H1 (cell line): ENCODE data around the gene UTP25. TPM values are rescaled to one million over a fixed set of nuclear protein-coding genes. Genes with fewer than 3 reads are reported as not detected.

Experiments
- CTCF ChIA-PET: fragments of 300-600 bp; sonication (Branson Sonifier 250); formaldehyde crosslinking; loops from one replicate; lab custom pipeline; 2021; ENCODE audit not compliant: partially characterized antibody; lab: Charles Lee
- POLR2A ChIA-PET: fragments of 300-600 bp; sonication (Branson Sonifier 250); formaldehyde crosslinking; loops from one replicate; lab custom pipeline; 2021; ENCODE audit warnings: inconsistent platforms; ENCODE audit not compliant: partially characterized antibody; lab: Charles Lee
- DNase-seq, 2 experiments: peaks; one replicate each; pipeline versions ENCODE4 v3.0.0 to v3.0.0-alpha.2; 2010 to 2022; ENCODE audit warnings: low spot score in 2 of 2, low read depth in 1 of 2, mixed read lengths in 1 of 2
- FAIRE-seq: peaks from 2 replicates; lab custom pipeline; 2011; peaks lifted over from hg19 to GRCh38; lab: Jason Lieb, UNC
- H2AFZ ChIP-seq: 2 replicates; pipeline ENCODE4 v1.8.1; 2012; ENCODE audit warnings: low read length, inconsistent platforms
- H2AK5ac ChIP-seq: 2 replicates; pipeline ENCODE4 v1.6.1; 2013; ENCODE audit warnings: low read depth, low read length
- H2BK120ac ChIP-seq: replicated peaks from 2 replicates; pipeline ENCODE3; 2013; ENCODE audit warnings: low read depth, low read length, inconsistent platforms
- H2BK12ac ChIP-seq: 2 replicates; pipeline ENCODE4 v1.6.1; 2013; ENCODE audit warnings: low read depth, low read length
- H2BK15ac ChIP-seq: 2 replicates; pipeline ENCODE4 v1.6.1; 2013; ENCODE audit warnings: low read length
- H2BK20ac ChIP-seq: 2 replicates; pipeline ENCODE4 v1.6.1; 2013; ENCODE audit warnings: low read length
- H2BK5ac ChIP-seq: 2 replicates; pipeline ENCODE4 v1.6.1; 2013; ENCODE audit warnings: low read depth, low read length
- H3K14ac ChIP-seq: 2 replicates; pipeline ENCODE4 v1.6.1; 2013; ENCODE audit warnings: inconsistent platforms; ENCODE audit not compliant: insufficient read length
- H3K18ac ChIP-seq: 2 replicates; pipeline ENCODE4 v1.6.1; 2013; ENCODE audit warnings: low read length; ENCODE audit errors: extremely low read depth
- H3K23ac ChIP-seq: 2 replicates; pipeline ENCODE4 v1.6.1; 2013; ENCODE audit warnings: inconsistent platforms; ENCODE audit not compliant: insufficient read length
- H3K23me2 ChIP-seq: 2 replicates; pipeline ENCODE4 v1.6.1; 2013; ENCODE audit warnings: low read depth, low read length
- H3K27ac ChIP-seq: 2 replicates; pipeline ENCODE4 v1.6.1; 2011; ENCODE audit warnings: low read depth, low read length, inconsistent platforms
- H3K27me3 ChIP-seq, 4 experiments: replicated peaks in 1 of 4; 1 replicate in 1 of 4; 2 replicates in 3 of 4; pipeline versions ENCODE4 v1.6.1 to v1.8.1; 2011 to 2013; ENCODE audit warnings: low read length in 3 of 4, mild to moderate bottlenecking in 3 of 4, inconsistent platforms in 2 of 4, mixed read lengths in 2 of 4, moderate library complexity in 1 of 4; ENCODE audit not compliant: control insufficient read depth in 3 of 4, insufficient read depth in 3 of 4; ENCODE audit errors: extremely low read depth in 1 of 4
- H3K36me3 ChIP-seq, 4 experiments: 2 replicates each; pipeline versions ENCODE4 v1.6.1 to v1.8.1; 2011 to 2013; ENCODE audit warnings: mild to moderate bottlenecking in 4 of 4, low read length in 3 of 4, moderate library complexity in 2 of 4, control low read depth in 1 of 4, inconsistent platforms in 1 of 4; ENCODE audit not compliant: insufficient read depth in 4 of 4, control insufficient read depth in 2 of 4
- H3K4ac ChIP-seq: replicated peaks from 2 replicates; pipeline ENCODE3; 2013; ENCODE audit warnings: low read length, low read depth, mixed read lengths, inconsistent platforms; ENCODE audit not compliant: insufficient read length
- H3K4me1 ChIP-seq, 4 experiments: replicated peaks in 1 of 4; 1 replicate in 1 of 4; 2 replicates in 3 of 4; pipeline versions ENCODE4 v1.6.1 to v1.8.1; 2011 to 2013; ENCODE audit warnings: low read length in 3 of 4, inconsistent platforms in 2 of 4, mixed read lengths in 1 of 4; ENCODE audit not compliant: insufficient read depth in 4 of 4, control insufficient read depth in 3 of 4
- H3K4me2 ChIP-seq, 2 experiments: 2 replicates each; pipeline versions ENCODE4 v1.6.1 to v1.8.1; 2011 to 2013; ENCODE audit warnings: low read depth in 2 of 2, low read length in 2 of 2, control low read depth in 1 of 2, inconsistent platforms in 1 of 2, mild to moderate bottlenecking in 1 of 2; ENCODE audit not compliant: insufficient read depth in 1 of 2
- H3K4me3 ChIP-seq, 4 experiments: fragments of 200-600, 300-600 bp in 1 of 4; sonication (generic), shearing (Covaris generic), sonication (Bioruptor Twin) in 1 of 4; 2 replicates each; pipeline versions ENCODE4 v1.5.1 to v1.8.1; 2011 to 2016; ENCODE audit warnings: low read length in 4 of 4, low read depth in 3 of 4, control low read depth in 2 of 4, inconsistent platforms in 2 of 4, mild to moderate bottlenecking in 2 of 4, mixed read lengths in 1 of 4, moderate library complexity in 1 of 4; ENCODE audit not compliant: insufficient read depth in 2 of 4; ENCODE audit errors: extremely low read depth in 1 of 4
- H3K56ac ChIP-seq: replicated peaks from 2 replicates; pipeline ENCODE3; 2013; ENCODE audit warnings: low read depth, mild to moderate bottlenecking, mixed read lengths, low read length, inconsistent platforms; ENCODE audit not compliant: insufficient read length
- H3K79me1 ChIP-seq: 2 replicates; pipeline ENCODE4 v1.6.1; 2013; ENCODE audit warnings: low read depth, low read length, control low read depth
- H3K79me2 ChIP-seq, 2 experiments: 2 replicates each; pipeline versions ENCODE4 v1.6.1 to v1.8.1; 2012 to 2013; ENCODE audit warnings: low read length in 2 of 2, mild to moderate bottlenecking in 2 of 2, inconsistent platforms in 1 of 2; ENCODE audit not compliant: insufficient read depth in 2 of 2, control insufficient read depth in 1 of 2
- H3K9ac ChIP-seq, 4 experiments: replicated peaks in 1 of 4; 1 replicate in 1 of 4; 2 replicates in 3 of 4; pipeline versions ENCODE4 v1.6.1 to v1.8.1; 2011 to 2013; ENCODE audit warnings: low read depth in 3 of 4, low read length in 3 of 4, control low read depth in 2 of 4, mild to moderate bottlenecking in 2 of 4, moderate library complexity in 2 of 4, inconsistent platforms in 1 of 4; ENCODE audit errors: extremely low read depth in 1 of 4
- H3K9me3 ChIP-seq, 2 experiments: 2 replicates each; pipeline versions ENCODE4 v1.6.1 to v1.8.1; 2012 to 2013; ENCODE audit warnings: mild to moderate bottlenecking in 2 of 2, moderate library complexity in 2 of 2, control low read depth in 1 of 2, inconsistent platforms in 1 of 2, low read depth in 1 of 2, low read length in 1 of 2, mixed read lengths in 1 of 2; ENCODE audit not compliant: insufficient read depth in 2 of 2
- H4K20me1 ChIP-seq, 2 experiments: replicated peaks in 1 of 2; 2 replicates each; pipeline versions ENCODE3 to v1.8.1; 2011 to 2013; ENCODE audit warnings: inconsistent platforms in 2 of 2, low read length in 2 of 2, mild to moderate bottlenecking in 1 of 2; ENCODE audit not compliant: insufficient read depth in 2 of 2, control insufficient read depth in 1 of 2
- H4K5ac ChIP-seq: 2 replicates; pipeline ENCODE4 v1.6.1; 2013; ENCODE audit warnings: low read length, low read depth, mixed read lengths, inconsistent platforms; ENCODE audit not compliant: insufficient read length
- H4K8ac ChIP-seq: 2 replicates; pipeline ENCODE4 v1.8.0; 2013; ENCODE audit warnings: mild to moderate bottlenecking, moderate library complexity, low read length, inconsistent platforms; ENCODE audit not compliant: insufficient read depth; ENCODE audit errors: extremely low read depth
- H4K91ac ChIP-seq: replicated peaks from 2 replicates; pipeline ENCODE3; 2013; ENCODE audit warnings: low read length, mixed read lengths, inconsistent platforms; ENCODE audit not compliant: insufficient read length
- BRCA1 ChIP-seq: IDR thresholded peaks from 2 replicates; pipeline ENCODE4 v1.6.1; 2012; ENCODE audit warnings: low read depth, low read length, improper control_type of control experiment
- CBX5 ChIP-seq: fragments of 300-800, 300-1000 bp; sonication (generic); IDR thresholded peaks from 2 replicates; pipeline ENCODE4 v1.7.1; 2016; ENCODE audit warnings: antibody characterized with exemption, low read length, low read depth
- CREB1 ChIP-seq: IDR thresholded peaks from 2 replicates; pipeline ENCODE4 v1.6.1; 2012; ENCODE audit warnings: inconsistent platforms
- CTBP2 ChIP-seq: IDR thresholded peaks from 2 replicates; pipeline ENCODE4 v1.7.0; 2011; ENCODE audit warnings: borderline replicate concordance, mild to moderate bottlenecking, moderate library complexity, mixed read lengths, low read length; ENCODE audit not compliant: insufficient read depth, insufficient read length
- HDAC2 ChIP-seq, 2 experiments: fragments of 300-600 bp in 1 of 2; sonication (generic) in 1 of 2; IDR thresholded peaks; 2 replicates each; pipeline ENCODE4 v1.6.1; 2011 to 2012; ENCODE audit warnings: low read depth in 2 of 2, low read length in 2 of 2, mild to moderate bottlenecking in 2 of 2, moderate library complexity in 2 of 2, borderline replicate concordance in 1 of 2, inconsistent platforms in 1 of 2
- JUN ChIP-seq: IDR thresholded peaks from 2 replicates; pipeline ENCODE4 v1.6.1; 2011; ENCODE audit warnings: low read depth, mild to moderate bottlenecking, improper control_type of control experiment, low read length
- POU5F1 ChIP-seq: IDR thresholded peaks from 2 replicates; pipeline ENCODE4 v1.6.1; 2011; ENCODE audit warnings: low read depth, mild to moderate bottlenecking, low read length, moderate library complexity
- SIN3A ChIP-seq, 2 experiments: IDR thresholded peaks in 1 of 2; conservative IDR thresholded peaks in 1 of 2; 2 replicates each; pipeline ENCODE4 v1.6.1; 2011 to 2012; ENCODE audit warnings: low read length in 2 of 2, improper control_type of control experiment in 1 of 2, low read depth in 1 of 2, mild to moderate bottlenecking in 1 of 2
- TAF7 ChIP-seq: optimal IDR thresholded peaks from 2 replicates; pipeline ENCODE3; 2011; ENCODE audit warnings: low read depth, mild to moderate bottlenecking, inconsistent platforms, low read length, moderate library complexity, borderline replicate concordance
- TCF12 ChIP-seq: IDR thresholded peaks from 2 replicates; pipeline ENCODE4 v1.6.1; 2011; ENCODE audit warnings: low read depth, mild to moderate bottlenecking, low read length
- WGBS, 2 experiments: shearing (Covaris generic) in 1 of 2; methylation state at CpG; one replicate each; pipeline versions ENCODE4 v1.1.6 to v1.1.7; 2013 to 2015; ENCODE audit warnings: low lambda C conversion rate in 2 of 2, mixed read lengths in 2 of 2, inconsistent platforms in 1 of 2, low coverage in 1 of 2, missing lambda C conversion rate in 1 of 2; ENCODE audit not compliant: insufficient replicate concordance in 2 of 2, insufficient coverage in 1 of 2, insufficient read length in 1 of 2; ENCODE audit errors: extremely low coverage in 1 of 2, missing lambda C conversion rate in 1 of 2; 5-methylcytosine and 5-hydroxymethylcytosine counted together
- polyA plus RNA-seq, 7 experiments: library from polyadenylated mRNA; depleted of rRNA in 3 of 7; stranded (reverse) in 5 of 7; unstranded in 2 of 7; fragments of >200 nt in 5 of 7; fragments of 200-250 nt in 2 of 7; gene quantifications; 1 replicate in 5 of 7; 2 replicates in 1 of 7; 4 replicates in 1 of 7; pipeline versions ENCODE4 v1.2.1 to v1.2.3, GENCODE V29; 2011 to 2013; ENCODE audit warnings: missing spikeins in 2 of 7, mixed read lengths in 2 of 7
- total RNA-seq: library from RNA; stranded (reverse); fragmentation: NEBNext Ultra II Directional; extraction: Animal tissue kit (Norgen Biotek cat#: 25700); gene quantifications from 2 replicates; pipeline ENCODE4 v1.2.1, GENCODE V29; 2021
- TF ChIP-seq, protein P1 (sequence below), 3 experiments: IDR thresholded peaks; 1 replicate in 2 of 3; 2 replicates in 1 of 3; pipeline versions ENCODE4 v1.5.1 to v1.6.1; 2011; ENCODE audit warnings: low read length in 3 of 3, mild to moderate bottlenecking in 3 of 3, inconsistent platforms in 2 of 3, low read depth in 1 of 3, moderate library complexity in 1 of 3; ENCODE audit not compliant: insufficient read depth in 1 of 3; ENCODE audit errors: control extremely low read depth in 1 of 3

UTP25 gene
- total and polyA plus RNA-seq, 2 of the 8 experiments (the other 6 are each of a cell fraction or from before 2014, with no cell fraction given) = 4.0 to 7.6 TPM

GRCh38 chr1:209809611-209810010 lies 18.2 kb upstream of the UTP25 start:
- no peak for FAIRE-seq

More at GRCh38 chr1:209809611-209810010, 18.2 kb upstream of the UTP25 start:
- no peak overlapping the region for H3K27ac ChIP-seq
- H3K23me2 ChIP-seq = peaks cover 12% of the 10 kb centered on the region; the same call in 1 of the 2 replicates
- H2BK20ac ChIP-seq = no peak overlapping the region
- H3K4me3 ChIP-seq = no peak overlapping the region
- no peaks in the 10 kb centered on the region for H3K9me3 ChIP-seq
- no peaks in the 10 kb centered on the region for H3K36me3 ChIP-seq
- H3K79me1 ChIP-seq = no peaks in the 10 kb centered on the region; the same call in none of the 2 replicates
- H3K18ac ChIP-seq = no peak overlapping the region
- no peak for DNase-seq
- no peak overlapping the region for H2AK5ac ChIP-seq
- H2BK12ac ChIP-seq = no peak overlapping the region
- H3K79me2 ChIP-seq = peaks cover 0 to 3% of the 10 kb centered on the region in 2 experiments; a peak in 1 of 4 replicates
- peaks cover 0 to 7% (median 0%) of the 10 kb centered on the region in 4 experiments; a peak in 4 of 7 replicates for H3K4me1 ChIP-seq
- H3K9ac ChIP-seq = no peak overlapping the region
- H4K91ac ChIP-seq = no peak overlapping the region
- no peak overlapping the region for H2BK120ac ChIP-seq
- no peak overlapping the region for H3K56ac ChIP-seq
- peaks cover 0 to 3% of the 10 kb centered on the region in 2 experiments for H4K20me1 ChIP-seq
- no peaks in the 10 kb centered on the region for H3K27me3 ChIP-seq
- no peak overlapping the region for H3K4ac ChIP-seq
- H3K14ac ChIP-seq = no peak overlapping the region
- no peak overlapping the region for H3K4me2 ChIP-seq
- 96% methylated on average over 4 of the region's 4 CpGs; no CpG with 5 or more reads in 1 of the 2 experiments for WGBS, 2 experiments
- POLR2A ChIA-PET = no interaction called here
- TF ChIP-seq JUN = no peak
- TF ChIP-seq HDAC2 (IDR thresholded peaks at IDR 0.05; ENCODE audit: borderline replicate concordance in 1 of 2, low read depth in 2 of 2, low read length in 2 of 2) = no peak
- no peak for TF ChIP-seq CBX5
- TF ChIP-seq CTBP2 = no peak
- no peak for TF ChIP-seq POU5F1
- no peak for TF ChIP-seq BRCA1
- TF ChIP-seq TCF12 = no peak
- TF ChIP-seq, protein P1, sequence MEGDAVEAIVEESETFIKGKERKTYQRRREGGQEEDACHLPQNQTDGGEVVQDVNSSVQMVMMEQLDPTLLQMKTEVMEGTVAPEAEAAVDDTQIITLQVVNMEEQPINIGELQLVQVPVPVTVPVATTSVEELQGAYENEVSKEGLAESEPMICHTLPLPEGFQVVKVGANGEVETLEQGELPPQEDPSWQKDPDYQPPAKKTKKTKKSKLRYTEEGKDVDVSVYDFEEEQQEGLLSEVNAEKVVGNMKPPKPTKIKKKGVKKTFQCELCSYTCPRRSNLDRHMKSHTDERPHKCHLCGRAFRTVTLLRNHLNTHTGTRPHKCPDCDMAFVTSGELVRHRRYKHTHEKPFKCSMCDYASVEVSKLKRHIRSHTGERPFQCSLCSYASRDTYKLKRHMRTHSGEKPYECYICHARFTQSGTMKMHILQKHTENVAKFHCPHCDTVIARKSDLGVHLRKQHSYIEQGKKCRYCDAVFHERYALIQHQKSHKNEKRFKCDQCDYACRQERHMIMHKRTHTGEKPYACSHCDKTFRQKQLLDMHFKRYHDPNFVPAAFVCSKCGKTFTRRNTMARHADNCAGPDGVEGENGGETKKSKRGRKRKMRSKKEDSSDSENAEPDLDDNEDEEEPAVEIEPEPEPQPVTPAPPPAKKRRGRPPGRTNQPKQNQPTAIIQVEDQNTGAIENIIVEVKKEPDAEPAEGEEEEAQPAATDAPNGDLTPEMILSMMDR (IDR thresholded peaks at IDR 0.05; ENCODE audit: control extremely low read depth in 1 of 3, insufficient read depth in 1 of 3, low read depth in 1 of 3, low read length in 3 of 3) = no peak
- no peak for TF ChIP-seq TAF7
- TF ChIP-seq CREB1 = no peak
- no peak for TF ChIP-seq SIN3A (conservative IDR thresholded peaks at IDR 0.05 in 1 of 2, IDR thresholded peaks at IDR 0.05 in 1 of 2; ENCODE audit: low read depth in 1 of 2, low read length in 2 of 2)
- TF ChIP-seq, all 59 proteins: peak for 0
- Histone ChIP-seq H3K23ac (no peak overlapping the region), H2BK15ac (no peak overlapping the region), H2AFZ (no peak overlapping the region), H4K8ac (no peak overlapping the region), H4K5ac (no peak overlapping the region), H2BK5ac (no peak overlapping the region)
- CTCF ChIA-PET = interaction anchor here (11.7 kb wide), 1 partner anchor 14 kb away, joined by 254 read pairs; the partner anchor contains the start of gene UTP25
